Measurements from ENCODE around the gene SQSTM1. TPM values are rescaled to one million over a fixed set of nuclear protein-coding genes. Genes with fewer than 3 reads are reported as not detected.

The SQSTM1 gene
- total and polyA plus RNA-seq, 4 donors = 298 to 568 (median 372) TPM

DNA sequence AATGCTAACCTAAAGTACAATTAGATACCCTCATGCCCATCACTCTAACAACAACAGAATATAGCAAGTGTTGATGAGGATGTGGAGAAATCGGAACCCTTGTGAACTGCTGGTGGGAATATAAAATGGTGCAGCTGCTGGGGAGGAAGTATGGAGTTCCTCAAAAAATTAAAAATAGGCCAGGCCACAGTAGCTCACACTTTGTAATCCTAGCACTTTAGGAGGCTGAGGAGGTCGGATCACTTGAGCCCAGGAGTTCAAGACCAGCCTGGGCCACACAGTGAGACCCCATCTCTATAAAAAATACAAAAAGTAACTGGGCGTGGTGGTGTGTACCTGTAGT lies 55.9 kb downstream of the SQSTM1 start:
- Histone ChIP-seq H3K4me1 (ENCODE audit: control insufficient read depth in 5 of 5, insufficient read depth in 5 of 5, low read length in 5 of 5) (no peaks in the 10 kb centered on the region), H3K9ac (ENCODE audit: insufficient read depth in 1 of 2, low read length in 2 of 2) (no peak overlapping the region), H3K36me3 (ENCODE audit: control insufficient read depth in 4 of 4, insufficient read depth in 4 of 4, low read length in 4 of 4) (peaks cover 12 to 69% (median 21%) of the 10 kb centered on the region in 4 donors), H3K27ac (ENCODE audit: low read depth in 1 of 2, low read length in 1 of 2) (no peak overlapping the region), H3K4me3 (no peak overlapping the region), H3K9me3 (ENCODE audit: control insufficient read depth in 4 of 4, insufficient read depth in 3 of 4, low read length in 3 of 4) (no peaks in the 10 kb centered on the region), H3K27me3 (ENCODE audit: control insufficient read depth in 3 of 3, insufficient read depth in 3 of 3, low read length in 2 of 3) (no peaks in the 10 kb centered on the region)
- ATAC-seq (ENCODE audit: insufficient read depth, low FRiP score) = no peak
- no peak for DNase-seq
- 71 to 86% methylated on average over 3 of the region's 3 CpGs for WGBS, 2 donors
- TF ChIP-seq, protein P1, sequence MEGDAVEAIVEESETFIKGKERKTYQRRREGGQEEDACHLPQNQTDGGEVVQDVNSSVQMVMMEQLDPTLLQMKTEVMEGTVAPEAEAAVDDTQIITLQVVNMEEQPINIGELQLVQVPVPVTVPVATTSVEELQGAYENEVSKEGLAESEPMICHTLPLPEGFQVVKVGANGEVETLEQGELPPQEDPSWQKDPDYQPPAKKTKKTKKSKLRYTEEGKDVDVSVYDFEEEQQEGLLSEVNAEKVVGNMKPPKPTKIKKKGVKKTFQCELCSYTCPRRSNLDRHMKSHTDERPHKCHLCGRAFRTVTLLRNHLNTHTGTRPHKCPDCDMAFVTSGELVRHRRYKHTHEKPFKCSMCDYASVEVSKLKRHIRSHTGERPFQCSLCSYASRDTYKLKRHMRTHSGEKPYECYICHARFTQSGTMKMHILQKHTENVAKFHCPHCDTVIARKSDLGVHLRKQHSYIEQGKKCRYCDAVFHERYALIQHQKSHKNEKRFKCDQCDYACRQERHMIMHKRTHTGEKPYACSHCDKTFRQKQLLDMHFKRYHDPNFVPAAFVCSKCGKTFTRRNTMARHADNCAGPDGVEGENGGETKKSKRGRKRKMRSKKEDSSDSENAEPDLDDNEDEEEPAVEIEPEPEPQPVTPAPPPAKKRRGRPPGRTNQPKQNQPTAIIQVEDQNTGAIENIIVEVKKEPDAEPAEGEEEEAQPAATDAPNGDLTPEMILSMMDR (IDR thresholded peaks at IDR 0.05; ENCODE audit: control extremely low read depth, extremely low read depth) = no peak

- DNase-seq = no peak
- H3K4me1 ChIP-seq (ENCODE audit: control insufficient read depth in 5 of 5, insufficient read depth in 5 of 5, low read length in 5 of 5) = no peaks in the 10 kb centered on the region
- no peak overlapping the region for H3K4me3 ChIP-seq
- no peak for ATAC-seq (ENCODE audit: insufficient read depth, low FRiP score)
- peaks cover 8 to 55% (median 21%) of the 10 kb centered on the region in 4 donors for H3K36me3 ChIP-seq (ENCODE audit: control insufficient read depth in 4 of 4, insufficient read depth in 4 of 4, low read length in 4 of 4)
- 94% methylated on average over 26 of the region's 26 CpGs for WGBS, 2 donors
- H3K9ac ChIP-seq (ENCODE audit: insufficient read depth in 1 of 2, low read length in 2 of 2) = no peak overlapping the region
- peaks cover 0 to 6% (median 2%) of the 10 kb centered on the region in 4 donors for H3K9me3 ChIP-seq (ENCODE audit: control insufficient read depth in 4 of 4, insufficient read depth in 3 of 4, low read length in 3 of 4)
- H3K27ac ChIP-seq (ENCODE audit: low read depth in 1 of 2, low read length in 1 of 2) = no peak overlapping the region
- H3K27me3 ChIP-seq (ENCODE audit: control insufficient read depth in 3 of 3, insufficient read depth in 3 of 3, low read length in 2 of 3) = no peaks in the 10 kb centered on the region
- TF ChIP-seq, protein P1 (IDR thresholded peaks at IDR 0.05; ENCODE audit: control extremely low read depth, extremely low read depth) = no peak
Measured at GRCh38 chr5:179878222-179879002, 57.7 kb downstream of the SQSTM1 start.

- Histone ChIP-seq H3K9me3 (ENCODE audit: control insufficient read depth in 4 of 4, insufficient read depth in 3 of 4, low read length in 3 of 4) (peaks cover 0 to 12% (median 4%) of the 10 kb centered on the region in 4 donors), H3K36me3 (ENCODE audit: control insufficient read depth in 4 of 4, insufficient read depth in 4 of 4, low read length in 4 of 4) (peaks cover 13 to 52% (median 24%) of the 10 kb centered on the region in 4 donors), H3K9ac (ENCODE audit: insufficient read depth in 1 of 2, low read length in 2 of 2) (no peak overlapping the region), H3K4me3 (no peak overlapping the region), H3K27me3 (ENCODE audit: control insufficient read depth in 3 of 3, insufficient read depth in 3 of 3, low read length in 2 of 3) (no peaks in the 10 kb centered on the region), H3K4me1 (ENCODE audit: control insufficient read depth in 5 of 5, insufficient read depth in 5 of 5, low read length in 5 of 5) (no peaks in the 10 kb centered on the region), H3K27ac (ENCODE audit: low read depth in 1 of 2, low read length in 1 of 2) (no peak overlapping the region)
- ATAC-seq (ENCODE audit: insufficient read depth, low FRiP score) (no peak), DNase-seq (no peak)
- 94 to 96% methylated on average over 27 to 31 of the region's 31 CpGs for WGBS, 2 donors
- TF ChIP-seq, protein P1 (IDR thresholded peaks at IDR 0.05; ENCODE audit: control extremely low read depth, extremely low read depth) = no peak
Measured at GRCh38 chr5:179879003-179879689, 58.4 kb downstream of the SQSTM1 start.
